ENCODE data around the gene MED13L.

DNA sequence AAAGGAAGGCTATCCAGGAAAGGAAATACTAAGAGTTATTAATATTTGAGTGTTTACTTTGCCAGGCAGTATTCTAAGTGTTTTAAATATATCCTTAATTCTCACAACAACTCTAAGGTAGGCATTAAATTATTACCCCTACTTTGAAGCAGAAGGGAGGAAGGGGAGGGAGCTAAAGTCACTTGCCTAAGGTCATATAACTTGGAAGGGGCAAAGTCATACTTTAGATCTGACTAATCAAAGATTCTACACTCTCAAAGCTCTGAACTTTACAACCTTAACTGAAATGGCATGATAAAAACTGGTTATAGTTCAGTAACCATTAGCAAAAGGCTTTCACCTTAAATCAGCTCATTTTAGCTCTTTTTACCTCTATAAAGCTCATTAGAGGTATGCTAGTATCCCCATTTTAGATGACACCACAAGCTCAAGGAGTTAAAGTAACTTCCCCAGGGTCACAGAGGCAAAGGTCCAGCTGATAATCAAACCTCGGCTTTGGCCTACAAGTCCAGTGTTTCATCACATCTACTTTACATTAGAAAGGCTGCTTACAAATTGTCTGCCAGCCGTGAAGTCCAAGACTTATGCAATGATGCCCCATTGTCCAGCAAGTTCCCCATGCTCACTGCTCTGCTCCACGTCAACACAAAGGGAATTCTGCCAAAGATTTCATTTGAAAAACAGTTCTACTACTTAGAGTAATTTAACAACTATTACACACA is 223.9 kb downstream of the MED13L start:
- TF ChIP-seq CTCF (conservative IDR thresholded peaks at IDR 0.05; ENCODE audit: low read depth, low read length) (no peak), RAD21 (IDR thresholded peaks at IDR 0.05; ENCODE audit: low read length) (no peak), RFX5 (IDR thresholded peaks at IDR 0.05; ENCODE audit: low read depth, low read length) (no peak), SMC3 (IDR thresholded peaks at IDR 0.05; ENCODE audit: low read depth, low read length) (no peak)
- TF ChIP-seq, protein P1, sequence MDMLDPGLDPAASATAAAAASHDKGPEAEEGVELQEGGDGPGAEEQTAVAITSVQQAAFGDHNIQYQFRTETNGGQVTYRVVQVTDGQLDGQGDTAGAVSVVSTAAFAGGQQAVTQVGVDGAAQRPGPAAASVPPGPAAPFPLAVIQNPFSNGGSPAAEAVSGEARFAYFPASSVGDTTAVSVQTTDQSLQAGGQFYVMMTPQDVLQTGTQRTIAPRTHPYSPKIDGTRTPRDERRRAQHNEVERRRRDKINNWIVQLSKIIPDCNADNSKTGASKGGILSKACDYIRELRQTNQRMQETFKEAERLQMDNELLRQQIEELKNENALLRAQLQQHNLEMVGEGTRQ (IDR thresholded peaks at IDR 0.05; ENCODE audit: low read depth, low read length): no peak
